ENCODE results near the gene BLOC1S3.

- no peak for TF ChIP-seq BHLHE40 (IDR thresholded peaks at IDR 0.05; ENCODE audit: low read depth, low read length)
- no peak for TF ChIP-seq POLR2A (IDR thresholded peaks at IDR 0.05; ENCODE audit: low read length)
- TF ChIP-seq, protein P1, sequence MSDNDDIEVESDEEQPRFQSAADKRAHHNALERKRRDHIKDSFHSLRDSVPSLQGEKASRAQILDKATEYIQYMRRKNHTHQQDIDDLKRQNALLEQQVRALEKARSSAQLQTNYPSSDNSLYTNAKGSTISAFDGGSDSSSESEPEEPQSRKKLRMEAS (IDR thresholded peaks at IDR 0.05): no peak
- no peak for TF ChIP-seq CTCF (IDR thresholded peaks at IDR 0.05)
- TF ChIP-seq HES2 (IDR thresholded peaks at IDR 0.05): no peak
These were observed 13.8 kb upstream of the BLOC1S3 start for GRCh38 chr19:45164577-45165335.

Data from A549 (cell line).